GM19328 (cell line): Measurements from ENCODE around the gene FMO2.

Experiments used
- ATAC-seq: cut with Tn5 transposase; IDR thresholded peaks from one replicate; pipeline ENCODE4 v1.9.1; 2021; ENCODE audit warnings: mild to moderate bottlenecking, moderate library complexity; ENCODE audit not compliant: unreplicated experiment

Gene FMO2

GRCh38 chr1:171254859-171255258 lies 69.8 kb downstream of the FMO2 start:
- no peak for ATAC-seq

GRCh38 chr1:171256940-171257606 lies 72.0 kb downstream of the FMO2 start:
- no peak for ATAC-seq

- no peak for ATAC-seq
Measured at GRCh38 chr1:171257607-171258076, 72.5 kb downstream of the FMO2 start.

GRCh38 chr1:171258429-171258828 lies 73.3 kb downstream of the FMO2 start:
- no peak for ATAC-seq

GRCh38 chr1:171258943-171259342 lies 73.8 kb downstream of the FMO2 start:
- no peak for ATAC-seq
